Ishikawa (cell line): ENCODE data around the gene CPVL.

Source experiments
- CEBPB ChIP-seq: IDR thresholded peaks from 2 replicates; pipeline ENCODE4 v1.6.1; 2012
- CREB1 ChIP-seq: IDR thresholded peaks from 2 replicates; pipeline ENCODE4 v1.6.1; 2012; ENCODE audit warnings: low read depth
- EGR1 ChIP-seq: IDR thresholded peaks from 2 replicates; pipeline ENCODE4 v1.6.1; 2012
- EP300 ChIP-seq: IDR thresholded peaks from 2 replicates; pipeline ENCODE4 v1.6.1; 2012; ENCODE audit warnings: borderline replicate concordance
- FOXM1 ChIP-seq: IDR thresholded peaks from 2 replicates; pipeline ENCODE4 v1.6.1; 2012; ENCODE audit warnings: low read depth, borderline replicate concordance
- NFIC ChIP-seq: IDR thresholded peaks from 2 replicates; pipeline ENCODE4 v1.6.1; 2012
- RAD21 ChIP-seq: IDR thresholded peaks from 2 replicates; pipeline ENCODE4 v1.6.1; 2012; ENCODE audit warnings: low read depth
- TAF1 ChIP-seq: IDR thresholded peaks from 2 replicates; pipeline ENCODE4 v1.6.1; 2012; ENCODE audit warnings: low read depth, mild to moderate bottlenecking
- TCF12 ChIP-seq: IDR thresholded peaks from 2 replicates; pipeline ENCODE4 v1.6.1; 2012; ENCODE audit warnings: low read depth
- TEAD4 ChIP-seq: IDR thresholded peaks from 2 replicates; pipeline ENCODE4 v1.6.1; 2012
- YY1 ChIP-seq: IDR thresholded peaks from 2 replicates; pipeline ENCODE4 v1.6.1; 2012; ENCODE audit warnings: low read depth
- ZBTB7A ChIP-seq: IDR thresholded peaks from 2 replicates; pipeline ENCODE4 v1.6.1; 2012; ENCODE audit warnings: low read depth
- TF ChIP-seq, protein P1 (sequence below): IDR thresholded peaks from 2 replicates; pipeline ENCODE4 v1.6.1; 2012
- TF ChIP-seq, protein P2 (sequence below): IDR thresholded peaks from 2 replicates; pipeline ENCODE4 v1.6.1; 2012
- TF ChIP-seq, protein P3 (sequence below): IDR thresholded peaks from 2 replicates; pipeline ENCODE4 v1.6.1; 2012; ENCODE audit warnings: low read depth, mild to moderate bottlenecking

Gene CPVL

DNA sequence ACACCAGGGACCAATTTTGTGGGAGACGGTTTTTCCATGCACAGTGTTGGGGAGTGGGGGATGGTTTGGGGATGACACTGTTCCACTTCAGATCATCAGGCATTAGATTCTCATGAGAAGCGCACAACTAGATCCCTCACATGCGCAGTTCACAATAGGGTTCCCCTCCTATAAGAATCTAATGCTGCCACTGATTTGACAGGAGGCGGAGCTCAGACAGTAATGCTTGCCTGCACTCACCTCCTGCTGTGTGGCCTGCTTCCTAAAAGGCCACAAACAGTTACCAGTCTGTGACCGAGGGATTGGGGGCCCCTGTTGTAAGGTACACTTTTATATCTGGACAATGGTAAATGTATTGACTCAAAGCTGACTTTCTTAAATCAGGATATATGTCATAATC lies 142.6 kb downstream of the CPVL start:
- TF ChIP-seq, protein P1, sequence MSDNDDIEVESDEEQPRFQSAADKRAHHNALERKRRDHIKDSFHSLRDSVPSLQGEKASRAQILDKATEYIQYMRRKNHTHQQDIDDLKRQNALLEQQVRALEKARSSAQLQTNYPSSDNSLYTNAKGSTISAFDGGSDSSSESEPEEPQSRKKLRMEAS = no peak
- TF ChIP-seq CEBPB (no peak), TEAD4 (no peak), NFIC (no peak), TCF12 (no peak), TAF1 (no peak), CREB1 (no peak), EGR1 (no peak), EP300 (no peak), FOXM1 (no peak), RAD21 (no peak), YY1 (no peak)
- TF ChIP-seq, protein P2, sequence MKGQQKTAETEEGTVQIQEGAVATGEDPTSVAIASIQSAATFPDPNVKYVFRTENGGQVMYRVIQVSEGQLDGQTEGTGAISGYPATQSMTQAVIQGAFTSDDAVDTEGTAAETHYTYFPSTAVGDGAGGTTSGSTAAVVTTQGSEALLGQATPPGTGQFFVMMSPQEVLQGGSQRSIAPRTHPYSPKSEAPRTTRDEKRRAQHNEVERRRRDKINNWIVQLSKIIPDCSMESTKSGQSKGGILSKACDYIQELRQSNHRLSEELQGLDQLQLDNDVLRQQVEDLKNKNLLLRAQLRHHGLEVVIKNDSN = no peak
- TF ChIP-seq, protein P3, sequence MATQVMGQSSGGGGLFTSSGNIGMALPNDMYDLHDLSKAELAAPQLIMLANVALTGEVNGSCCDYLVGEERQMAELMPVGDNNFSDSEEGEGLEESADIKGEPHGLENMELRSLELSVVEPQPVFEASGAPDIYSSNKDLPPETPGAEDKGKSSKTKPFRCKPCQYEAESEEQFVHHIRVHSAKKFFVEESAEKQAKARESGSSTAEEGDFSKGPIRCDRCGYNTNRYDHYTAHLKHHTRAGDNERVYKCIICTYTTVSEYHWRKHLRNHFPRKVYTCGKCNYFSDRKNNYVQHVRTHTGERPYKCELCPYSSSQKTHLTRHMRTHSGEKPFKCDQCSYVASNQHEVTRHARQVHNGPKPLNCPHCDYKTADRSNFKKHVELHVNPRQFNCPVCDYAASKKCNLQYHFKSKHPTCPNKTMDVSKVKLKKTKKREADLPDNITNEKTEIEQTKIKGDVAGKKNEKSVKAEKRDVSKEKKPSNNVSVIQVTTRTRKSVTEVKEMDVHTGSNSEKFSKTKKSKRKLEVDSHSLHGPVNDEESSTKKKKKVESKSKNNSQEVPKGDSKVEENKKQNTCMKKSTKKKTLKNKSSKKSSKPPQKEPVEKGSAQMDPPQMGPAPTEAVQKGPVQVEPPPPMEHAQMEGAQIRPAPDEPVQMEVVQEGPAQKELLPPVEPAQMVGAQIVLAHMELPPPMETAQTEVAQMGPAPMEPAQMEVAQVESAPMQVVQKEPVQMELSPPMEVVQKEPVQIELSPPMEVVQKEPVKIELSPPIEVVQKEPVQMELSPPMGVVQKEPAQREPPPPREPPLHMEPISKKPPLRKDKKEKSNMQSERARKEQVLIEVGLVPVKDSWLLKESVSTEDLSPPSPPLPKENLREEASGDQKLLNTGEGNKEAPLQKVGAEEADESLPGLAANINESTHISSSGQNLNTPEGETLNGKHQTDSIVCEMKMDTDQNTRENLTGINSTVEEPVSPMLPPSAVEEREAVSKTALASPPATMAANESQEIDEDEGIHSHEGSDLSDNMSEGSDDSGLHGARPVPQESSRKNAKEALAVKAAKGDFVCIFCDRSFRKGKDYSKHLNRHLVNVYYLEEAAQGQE = no peak

DNA sequence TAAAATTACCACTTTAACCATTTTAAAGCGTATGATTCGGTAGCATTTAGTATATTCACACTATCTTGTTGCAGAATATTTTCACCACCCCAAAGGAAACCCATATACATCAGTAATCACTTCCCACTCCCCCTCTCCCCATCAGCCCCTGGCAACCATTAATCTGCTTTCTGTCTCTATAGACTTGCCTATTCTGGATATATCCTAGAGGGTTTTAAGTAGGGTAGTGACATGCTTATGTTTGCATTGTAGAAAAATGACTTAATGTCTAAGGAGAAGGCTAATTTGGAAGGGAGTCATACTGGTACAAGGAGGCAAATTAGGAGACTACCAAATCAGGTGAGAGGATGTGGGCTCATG lies 145.6 kb downstream of the CPVL start:
- TF ChIP-seq, protein P1 = no peak
- TF ChIP-seq TCF12 (no peak), CREB1 (no peak), NFIC (no peak), ZBTB7A (no peak), CEBPB (no peak)
- TF ChIP-seq, protein P3 = no peak

DNA sequence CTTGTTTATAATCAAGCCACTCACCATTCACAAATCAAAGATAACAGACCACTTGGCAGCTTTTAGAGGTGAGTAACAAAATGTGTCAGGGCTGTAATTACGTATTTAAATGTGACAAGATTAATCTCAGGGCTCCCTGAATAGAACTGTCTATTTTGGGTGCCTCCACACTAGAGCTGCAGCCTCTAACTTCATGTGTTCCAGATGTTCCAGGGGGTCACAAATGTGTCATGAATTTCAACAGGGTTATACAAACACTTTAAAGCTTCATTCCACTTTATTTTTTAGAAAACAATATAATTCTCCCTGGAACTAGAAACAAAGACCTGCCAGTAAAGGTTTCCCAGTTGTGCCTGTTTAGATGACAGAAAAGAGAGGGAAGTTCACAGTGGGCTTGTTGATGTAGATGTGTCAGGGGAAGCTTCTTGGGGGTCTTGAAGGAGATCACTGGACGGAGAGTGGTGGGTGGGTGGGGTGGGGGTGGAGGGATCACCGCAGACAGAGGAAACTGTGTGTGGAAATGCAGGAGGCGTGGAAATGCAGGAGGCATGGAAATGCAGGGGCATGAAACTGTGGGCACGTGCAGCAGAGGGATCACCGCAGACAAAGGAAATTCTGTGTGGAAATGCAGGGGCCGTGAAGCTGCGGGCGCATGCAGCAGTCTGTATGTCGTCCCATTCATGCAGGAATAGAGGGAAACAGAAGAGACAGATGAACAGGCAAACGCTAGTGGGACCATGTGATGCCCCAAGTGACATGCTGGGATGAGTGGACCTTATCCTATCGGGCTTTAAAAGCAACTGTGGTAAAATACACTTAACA lies 146.2 kb downstream of the CPVL start:
- no peak for TF ChIP-seq RAD21
- no peak for TF ChIP-seq ZBTB7A
- no peak for TF ChIP-seq TCF12
- no peak for TF ChIP-seq CREB1
- no peak for TF ChIP-seq TAF1
- no peak for TF ChIP-seq CEBPB
- TF ChIP-seq, protein P1 = no peak
- TF ChIP-seq FOXM1 = no peak
- no peak for TF ChIP-seq TEAD4
- no peak for TF ChIP-seq EP300
- TF ChIP-seq EGR1 = no peak
- TF ChIP-seq, protein P2 = no peak
- TF ChIP-seq, protein P3 = no peak
- TF ChIP-seq YY1 = no peak
- no peak for TF ChIP-seq NFIC

DNA sequence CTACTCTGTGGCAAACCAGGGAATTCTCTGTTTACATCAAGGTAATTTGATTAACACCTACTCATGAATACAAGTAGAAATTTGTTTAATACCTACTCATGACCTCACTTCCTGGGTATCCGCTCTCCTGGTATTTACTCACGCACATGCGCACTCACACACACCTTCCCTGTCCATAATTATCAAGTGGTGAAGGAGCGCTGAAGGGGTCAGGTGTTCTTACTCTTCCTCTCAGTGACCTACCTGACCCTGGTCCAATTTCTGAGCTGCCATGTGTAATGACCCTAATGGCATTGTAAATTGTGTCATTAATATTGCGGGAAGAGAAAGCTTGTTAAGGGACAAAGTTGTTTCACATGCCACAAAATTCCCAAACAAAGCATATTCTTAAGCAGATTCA lies 146.9 kb downstream of the CPVL start:
- TF ChIP-seq FOXM1 = no peak
